ENCODE results near the gene PCSK9. TPM values are rescaled to one million over a fixed set of nuclear protein-coding genes. Genes with fewer than 3 reads are reported as not detected.

PCSK9 gene
- total RNA-seq, 1 experiment from 2014 or later, result not detected

DNA sequence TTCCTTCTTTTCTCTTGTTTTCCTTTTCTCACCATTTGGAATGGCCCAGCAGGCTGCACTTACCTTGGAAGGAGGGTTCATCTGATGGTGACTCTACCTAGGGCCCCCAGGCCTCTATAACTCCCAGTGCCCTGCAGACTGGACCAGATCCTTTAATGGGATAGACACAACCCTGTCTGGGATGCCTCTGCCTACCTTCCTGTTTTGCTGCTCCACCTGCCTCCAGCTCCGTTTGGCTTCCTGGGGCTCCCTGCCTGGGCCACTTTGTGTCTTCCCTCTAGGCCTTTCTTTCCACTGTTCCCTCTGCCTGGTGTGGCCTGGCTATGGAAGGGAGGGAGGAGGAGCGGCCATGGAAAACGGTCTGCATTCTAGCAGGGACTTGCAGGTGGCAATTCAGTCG lies 7.5 kb downstream of the PCSK9 start:
- no peaks in the 10 kb centered on the region for H3K9me3 Mint-ChIP-seq (ENCODE audit: unreplicated experiment)
- intact Hi-C loops (cut with micrococcal nuclease), result no loop called here
- no peaks in the 10 kb centered on the region for H3K36me3 Mint-ChIP-seq (ENCODE audit: insufficient read depth, unreplicated experiment)
- ChIA-PET POLR2A (no interaction called here), CTCF (no interaction called here)
- no peak for DNase-seq (ENCODE audit: unreplicated experiment)
- H3K4me1 Mint-ChIP-seq (ENCODE audit: insufficient read depth, unreplicated experiment), result no peaks in the 10 kb centered on the region
- no peak overlapping the region for H3K4me3 Mint-ChIP-seq (ENCODE audit: unreplicated experiment)
- TF ChIP-seq CTCF (IDR thresholded peaks at IDR 0.05; ENCODE audit: unreplicated experiment), result no peak
- BruUV-seq (replicated peaks), result no TSS peak
- H3K27me3 Mint-ChIP-seq (ENCODE audit: insufficient read depth, unreplicated experiment), result no peaks in the 10 kb centered on the region
- H3K27ac Mint-ChIP-seq (ENCODE audit: low read depth, unreplicated experiment), result no peak overlapping the region

DNA sequence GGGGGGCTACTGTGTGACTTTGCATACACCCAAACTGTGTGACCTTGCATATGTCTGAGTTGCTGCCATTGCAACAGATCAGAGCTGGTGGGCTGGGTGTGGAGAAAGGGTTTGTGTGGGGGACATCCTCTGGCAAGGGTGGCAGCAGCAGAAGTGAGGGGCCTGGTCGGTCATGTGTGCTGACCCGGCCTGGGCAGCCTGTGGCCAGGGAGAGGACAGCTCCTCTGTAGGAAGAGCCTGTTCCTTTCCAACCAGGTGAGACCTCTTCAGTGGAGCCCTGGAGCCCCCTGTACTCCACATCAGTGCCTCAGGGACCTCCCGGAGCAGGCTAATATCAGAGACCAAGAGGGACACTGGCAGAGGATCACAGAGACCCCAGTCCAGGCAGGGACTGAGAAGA lies 8.3 kb downstream of the PCSK9 start:
- no TSS peak for BruUV-seq (replicated peaks)
- Mint-ChIP-seq H3K36me3 (ENCODE audit: insufficient read depth, unreplicated experiment) (no peaks in the 10 kb centered on the region), H3K27ac (ENCODE audit: low read depth, unreplicated experiment) (no peak overlapping the region), H3K27me3 (ENCODE audit: insufficient read depth, unreplicated experiment) (no peaks in the 10 kb centered on the region), H3K4me1 (ENCODE audit: insufficient read depth, unreplicated experiment) (no peaks in the 10 kb centered on the region), H3K9me3 (ENCODE audit: unreplicated experiment) (no peaks in the 10 kb centered on the region), H3K4me3 (ENCODE audit: unreplicated experiment) (no peak overlapping the region)
- CTCF ChIA-PET, result no interaction called here
- intact Hi-C loops (cut with micrococcal nuclease), result no loop called here
- TF ChIP-seq CTCF (IDR thresholded peaks at IDR 0.05; ENCODE audit: unreplicated experiment), result no peak
- no peak for DNase-seq (ENCODE audit: unreplicated experiment)
- POLR2A ChIA-PET, result no interaction called here

DNA sequence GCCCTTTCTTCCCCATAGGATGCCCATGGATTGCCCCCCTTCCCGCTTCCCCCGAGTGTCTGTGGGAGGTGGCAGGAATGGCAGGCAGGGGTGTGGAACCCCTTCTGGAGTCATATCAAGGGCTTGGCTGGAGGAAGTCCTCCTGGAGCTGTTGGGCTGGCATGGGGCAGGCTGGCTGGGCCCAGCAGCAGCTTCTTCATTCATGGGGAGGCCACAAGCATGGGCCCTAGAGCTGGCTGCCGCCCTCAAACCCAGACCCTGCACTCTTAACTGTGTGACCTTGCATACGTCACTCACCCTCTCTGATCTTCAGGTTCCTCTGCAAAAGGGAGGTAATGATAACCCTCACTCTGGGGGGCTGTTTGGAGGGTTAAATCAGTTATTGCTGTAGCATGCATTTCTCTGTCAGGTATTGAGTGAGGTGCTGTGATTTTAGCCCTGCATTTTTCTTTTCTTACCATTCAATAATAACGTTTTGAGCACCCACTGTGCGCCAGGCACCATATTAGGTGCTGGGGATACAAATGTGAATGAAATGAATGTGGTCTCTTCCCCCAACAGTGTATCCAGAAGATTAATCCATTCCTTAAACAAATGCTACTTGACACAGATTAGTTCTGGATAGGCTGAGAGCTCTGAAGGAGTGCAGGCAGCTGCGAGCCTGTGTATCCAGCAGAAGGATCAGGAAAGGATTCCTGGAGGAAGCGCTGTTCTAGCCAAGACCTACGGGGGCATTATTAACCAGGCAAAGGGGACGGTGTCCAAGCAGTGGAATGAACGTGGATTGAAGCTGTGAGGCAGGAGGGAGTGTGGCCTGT lies 9.3 kb downstream of the PCSK9 start:
- no peaks in the 10 kb centered on the region for H3K4me1 Mint-ChIP-seq (ENCODE audit: insufficient read depth, unreplicated experiment)
- no peak for DNase-seq (ENCODE audit: unreplicated experiment)
- intact Hi-C loops (cut with micrococcal nuclease), result no loop called here
- BruUV-seq (replicated peaks), result no TSS peak
- ChIA-PET CTCF (interaction anchor here (0.6 to 1.0 kb wide), 3 partner anchors 26 to 430 kb away, joined by 3 to 5 read pairs (median 4); no protein-coding TSS in a partner anchor), POLR2A (no interaction called here)
- no peaks in the 10 kb centered on the region for H3K9me3 Mint-ChIP-seq (ENCODE audit: unreplicated experiment)
- H3K4me3 Mint-ChIP-seq (ENCODE audit: unreplicated experiment), result no peak overlapping the region
- no peaks in the 10 kb centered on the region for H3K27me3 Mint-ChIP-seq (ENCODE audit: insufficient read depth, unreplicated experiment)
- no peak for TF ChIP-seq CTCF (IDR thresholded peaks at IDR 0.05; ENCODE audit: unreplicated experiment)
- no peaks in the 10 kb centered on the region for H3K36me3 Mint-ChIP-seq (ENCODE audit: insufficient read depth, unreplicated experiment)
- H3K27ac Mint-ChIP-seq (ENCODE audit: low read depth, unreplicated experiment), result no peak overlapping the region

GRCh38 chr1:55049271-55049913 lies 10.0 kb downstream of the PCSK9 start:
- CTCF ChIA-PET, result interaction anchor here (0.6 to 1.0 kb wide), 2 partner anchors 27 to 378 kb away, joined by 3 to 4 read pairs; no protein-coding TSS in a partner anchor
- POLR2A ChIA-PET, result no interaction called here
- Mint-ChIP-seq H3K4me1 (ENCODE audit: insufficient read depth, unreplicated experiment) (no peaks in the 10 kb centered on the region), H3K36me3 (ENCODE audit: insufficient read depth, unreplicated experiment) (no peaks in the 10 kb centered on the region), H3K9me3 (ENCODE audit: unreplicated experiment) (no peaks in the 10 kb centered on the region), H3K27me3 (ENCODE audit: insufficient read depth, unreplicated experiment) (no peaks in the 10 kb centered on the region), H3K4me3 (ENCODE audit: unreplicated experiment) (no peak overlapping the region), H3K27ac (ENCODE audit: low read depth, unreplicated experiment) (no peak overlapping the region)
- no peak for TF ChIP-seq CTCF (IDR thresholded peaks at IDR 0.05; ENCODE audit: unreplicated experiment)
- no TSS peak for BruUV-seq (replicated peaks)
- DNase-seq (ENCODE audit: unreplicated experiment), result no peak
- intact Hi-C loops (cut with micrococcal nuclease), result no loop called here

Measured in MCF 10A (cell line).